Measurements from ENCODE around the gene HLA-DRB1.
"Not testable (repeated sequence)": the region's sequence is repeated elsewhere in the genome, so short reads cannot be mapped to it uniquely, and the experiment has no call there.

Gene HLA-DRB1

GRCh38 chr6:32554116-32554965, 35.3 kb downstream of the HLA-DRB1 start:
- no peak for DNase-seq

DNA sequence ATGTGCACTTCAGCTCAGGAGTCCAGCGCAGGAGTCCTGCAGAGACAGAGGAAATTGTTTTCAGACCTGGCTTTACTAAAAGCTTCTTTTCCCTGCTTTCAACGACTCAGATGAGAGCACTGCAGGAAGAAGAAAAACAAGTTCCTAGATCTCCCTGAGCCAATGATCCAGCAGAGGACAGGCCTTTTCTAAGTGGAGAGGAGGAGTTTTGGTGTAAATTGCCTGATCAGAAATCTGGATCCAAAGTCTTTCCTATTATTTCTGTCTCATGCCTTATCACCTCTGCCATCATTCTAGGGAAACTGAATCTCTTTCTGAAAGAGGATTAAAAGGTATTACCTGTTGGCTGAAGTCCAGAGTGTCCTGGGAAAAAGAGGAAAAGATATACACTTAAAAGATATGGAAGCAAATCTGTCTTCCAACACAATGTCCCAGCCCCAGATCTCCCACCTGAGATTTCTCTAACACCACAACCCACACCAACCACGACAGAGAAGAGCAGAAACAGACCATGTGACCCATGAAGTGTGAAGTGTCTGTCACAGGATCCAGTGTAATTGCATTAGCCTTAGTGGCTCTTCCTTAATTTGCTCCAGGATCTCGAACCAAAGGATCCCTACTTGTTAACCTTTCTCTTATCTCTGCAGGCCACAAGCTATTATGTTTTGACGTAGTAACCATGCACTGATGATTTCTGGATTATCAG, 36.5 kb downstream of the HLA-DRB1 start:
- DNase-seq, result no peak

- DNase-seq, result no peak
These were observed 38.2 kb downstream of the HLA-DRB1 start for GRCh38 chr6:32551410-32551809.

DNA sequence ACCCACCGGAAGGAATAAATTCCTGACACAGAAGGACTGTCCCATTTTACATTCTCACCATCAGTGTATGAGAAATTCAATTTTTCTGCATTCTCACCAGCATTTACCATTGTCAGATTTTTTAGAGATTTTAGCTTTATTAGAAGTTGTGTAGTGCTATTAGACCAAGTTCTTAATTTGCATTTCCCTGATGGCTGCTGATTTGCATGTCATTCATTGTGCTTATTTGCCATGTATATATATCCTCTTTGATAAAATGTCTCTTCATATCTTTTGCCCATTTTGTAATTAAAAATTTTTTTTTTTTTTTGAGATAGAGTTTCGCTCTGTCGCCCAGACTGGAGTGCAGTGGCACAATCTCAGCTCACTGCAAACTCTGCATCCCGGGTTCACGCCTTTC, 49.8 kb downstream of the HLA-DRB1 start:
- DNase-seq, result no peak

GRCh38 chr6:32530431-32530793, 59.2 kb downstream of the HLA-DRB1 start:
- DNase-seq, result not testable (repeated sequence)

DNA sequence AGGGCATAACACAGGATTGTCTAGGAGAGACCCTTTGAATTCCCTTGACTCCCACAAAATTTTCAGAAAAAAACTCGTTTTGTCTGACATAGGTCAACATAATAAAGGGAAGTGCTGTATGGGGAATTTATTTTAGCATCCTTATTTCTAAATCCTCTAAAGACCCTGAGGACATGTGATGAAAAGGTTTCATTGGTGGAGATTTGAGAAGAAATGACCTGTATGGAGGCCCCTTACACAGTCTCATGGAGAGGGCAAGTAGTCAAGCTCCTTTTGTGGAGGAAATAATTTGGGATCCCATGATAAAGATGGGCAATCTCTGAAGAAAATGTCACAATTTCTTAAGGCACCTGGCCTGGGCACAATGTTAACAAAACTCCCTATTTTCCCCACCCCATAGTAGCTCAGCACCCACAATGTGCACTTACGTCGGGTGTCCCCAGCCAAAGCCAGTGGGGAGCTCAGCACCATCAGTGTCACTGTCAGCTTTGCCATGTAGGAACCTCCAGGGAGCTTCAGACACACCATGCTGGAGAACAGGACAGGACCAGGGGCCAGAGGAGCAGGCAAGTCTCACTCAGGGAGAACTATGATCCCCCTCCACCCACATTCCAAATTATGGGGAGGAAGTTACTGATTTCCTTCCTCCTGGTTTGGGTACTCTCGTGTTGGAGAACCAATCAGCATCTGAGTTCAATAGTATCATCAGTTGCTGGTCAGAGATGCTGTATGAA, 59.8 kb downstream of the HLA-DRB1 start, which contains the start of gene HLA-DRB5:
Gene HLA-DRB5, minus strand, starts transcription at position 591 of the 734 bp plus-strand sequence. Its CDS starts 63 bp downstream, at position 528.
- no peak for DNase-seq

Data from SW 1271 (cell line).